Heart left ventricle (tissue), 13 donors: Measurements from ENCODE around the gene UGT1A1.

Experiments
- POLR2A ChIP-seq, 2 donors: fragments of 450-650 bp; IDR thresholded peaks; one replicate each; pipeline ENCODE4 v1.6.1; 2017; ENCODE audit warnings: antibody characterized with exemption in 2 of 2, mild to moderate bottlenecking in 2 of 2, moderate library complexity in 2 of 2
- TF ChIP-seq, protein P1 (sequence below), 12 donors: fragments of 200-600 bp; sonication (generic) in 4 of 12; IDR thresholded peaks; one replicate each; pipeline versions ENCODE4 v1.5.0 to v1.8.0; 2018 to 2022; ENCODE audit warnings: antibody characterized with exemption in 12 of 12, mild to moderate bottlenecking in 5 of 12
- donor health status: ischemic (EF 13 %, LVEDD 7.1; RV severe dilation, severe dysfunction).
- donor health status: DM: no; HTN: yes; CAD: no.
- donor health status: DM: no; HTN: no; CAD: no.
- donor health status: ischemic (EF 25% LVEDD 6.9; RV normal size, moderate dysfunction).
- donor health status: ischemic (EF 25% LVEDD 5.7; RV mildly dilated, moderate dysfunction).
- donor health status: ischemic (EF 35%, LVEDD 5.7; RV mildly dilated, moderate dysfunction).
- donor health status: nonischemic (EF 11% LVEDD 7.7; RV severe dilation, severe dysfunction).
- donor health status: DM: yes; HTN: yes; CAD: no.
- donor health status: PGD.
- donor health status: ischemic (EF 29% LVEDD 5.4; RV normal size, mild dysfunction).
- donor health status: nonischemic (EF 23%, LVEDD 6.1; RV moderate dilation, normal function).

DNA sequence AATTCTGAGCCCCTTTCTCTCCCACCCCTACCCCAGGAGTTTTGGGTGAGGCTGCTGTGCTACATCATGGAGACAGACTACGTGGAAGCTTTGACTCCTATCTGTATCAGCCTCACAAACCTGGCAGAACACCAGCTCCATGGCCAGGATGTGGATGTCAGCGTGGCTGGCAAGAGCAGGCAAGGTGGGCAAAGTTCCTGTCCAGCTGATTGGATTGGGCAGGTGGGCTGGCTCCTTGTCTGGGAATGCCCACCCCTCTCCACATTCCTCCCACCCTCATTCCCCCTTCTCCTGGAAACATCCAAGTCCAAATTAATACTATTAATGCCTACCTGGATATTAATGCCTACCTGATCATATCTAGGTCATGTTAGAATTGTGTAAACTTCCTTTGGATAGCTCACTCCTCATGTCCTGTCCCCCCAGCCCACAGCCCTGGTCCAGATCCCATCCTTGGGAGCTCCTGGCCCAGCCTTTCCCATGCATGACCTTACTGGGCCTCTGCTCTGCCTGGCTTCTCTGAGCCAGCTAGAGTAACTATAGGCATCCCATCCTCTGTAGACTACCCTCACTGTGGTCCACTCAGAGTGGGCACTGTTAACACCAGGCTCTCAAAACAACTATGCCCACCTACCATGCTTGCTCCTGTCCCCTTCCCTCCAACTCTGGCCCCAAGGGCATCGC lies 42.2 kb downstream of the UGT1A1 start:
- TF ChIP-seq, protein P1, sequence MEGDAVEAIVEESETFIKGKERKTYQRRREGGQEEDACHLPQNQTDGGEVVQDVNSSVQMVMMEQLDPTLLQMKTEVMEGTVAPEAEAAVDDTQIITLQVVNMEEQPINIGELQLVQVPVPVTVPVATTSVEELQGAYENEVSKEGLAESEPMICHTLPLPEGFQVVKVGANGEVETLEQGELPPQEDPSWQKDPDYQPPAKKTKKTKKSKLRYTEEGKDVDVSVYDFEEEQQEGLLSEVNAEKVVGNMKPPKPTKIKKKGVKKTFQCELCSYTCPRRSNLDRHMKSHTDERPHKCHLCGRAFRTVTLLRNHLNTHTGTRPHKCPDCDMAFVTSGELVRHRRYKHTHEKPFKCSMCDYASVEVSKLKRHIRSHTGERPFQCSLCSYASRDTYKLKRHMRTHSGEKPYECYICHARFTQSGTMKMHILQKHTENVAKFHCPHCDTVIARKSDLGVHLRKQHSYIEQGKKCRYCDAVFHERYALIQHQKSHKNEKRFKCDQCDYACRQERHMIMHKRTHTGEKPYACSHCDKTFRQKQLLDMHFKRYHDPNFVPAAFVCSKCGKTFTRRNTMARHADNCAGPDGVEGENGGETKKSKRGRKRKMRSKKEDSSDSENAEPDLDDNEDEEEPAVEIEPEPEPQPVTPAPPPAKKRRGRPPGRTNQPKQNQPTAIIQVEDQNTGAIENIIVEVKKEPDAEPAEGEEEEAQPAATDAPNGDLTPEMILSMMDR (IDR thresholded peaks at IDR 0.05), result no peak
- no peak for TF ChIP-seq POLR2A (IDR thresholded peaks at IDR 0.05)
